ENCODE measurements around the gene SMC5. TPM values are rescaled to one million over a fixed set of nuclear protein-coding genes. Genes with fewer than 3 reads are reported as not detected.

The SMC5 gene
- polyA plus RNA-seq, 1 of the 3 experiments (the other 2 are of a cell fraction) = 5.3 TPM

DNA sequence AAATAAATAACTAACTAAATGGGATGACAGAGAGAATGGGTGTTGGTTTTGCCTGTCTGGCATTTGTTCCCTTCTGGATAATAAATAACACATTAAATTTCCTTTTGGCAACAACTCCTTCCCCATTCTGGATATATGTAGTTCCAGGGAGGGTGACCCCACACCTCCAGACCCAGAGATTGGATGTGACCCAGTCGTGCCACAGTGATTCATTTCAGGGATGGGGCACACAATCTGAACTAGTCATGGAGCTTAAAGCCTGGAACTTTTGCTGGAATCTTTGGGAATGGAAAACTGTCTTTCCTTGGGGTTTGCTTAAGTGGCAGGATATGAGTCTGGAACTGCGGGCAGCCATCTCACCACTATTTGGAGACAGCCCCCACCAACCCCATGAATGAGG, 144.4 kb downstream of the SMC5 start:
- ChIA-PET POLR2A (no interaction called here), CTCF (interaction anchor here (0.9 to 1.2 kb wide), 3 partner anchors 9 to 199 kb away, joined by 3 read pairs; no protein-coding TSS in a partner anchor)
- Histone ChIP-seq H3K4me2 (no peak overlapping the region), H3K4me3 (ENCODE audit: low read depth in 2 of 2, low read length in 1 of 2) (no peak overlapping the region), H3K79me2 (ENCODE audit: insufficient read depth) (peaks cover 69% of the 10 kb centered on the region), H3K27ac (ENCODE audit: low read depth in 2 of 2, low read length in 1 of 2) (no peak overlapping the region), H3K36me3 (replicated peaks in 1 of 2; ENCODE audit: control insufficient read depth in 1 of 2, insufficient read depth in 2 of 2, low read length in 1 of 2) (no peaks in the 10 kb centered on the region), H3K9me2 (no peaks in the 10 kb centered on the region), H4K20me1 (ENCODE audit: insufficient read depth) (peaks cover 49% of the 10 kb centered on the region; the same call in 1 of the 2 replicates), H3K4me1 (ENCODE audit: control insufficient read depth in 1 of 2, insufficient read depth in 2 of 2, low read depth in 1 of 2, low read length in 1 of 2) (peaks cover 14 to 24% of the 10 kb centered on the region in 2 experiments; a peak in 3 of 4 replicates), H3K9me3 (no peaks in the 10 kb centered on the region), H2AFZ (ENCODE audit: low read depth) (no peak overlapping the region), H3K27me3 (ENCODE audit: insufficient read depth) (no peaks in the 10 kb centered on the region), H3F3A (replicated peaks; ENCODE audit: insufficient read depth) (no peaks in the 10 kb centered on the region), H3K9ac (no peak overlapping the region)
- TF ChIP-seq TAF1 (IDR thresholded peaks at IDR 0.05; ENCODE audit: borderline replicate concordance, low read depth, low read length) = no peak
- TF ChIP-seq TEAD4 (IDR thresholded peaks at IDR 0.05; ENCODE audit: borderline replicate concordance, insufficient read depth) = no peak
- TF ChIP-seq GABPA (IDR thresholded peaks at IDR 0.05; ENCODE audit: low read depth) = no peak
- no peak for TF ChIP-seq POLR2AphosphoS5 (IDR thresholded peaks at IDR 0.05; ENCODE audit: low read depth, low read length)
- no peak for DNase-seq
- WGBS (ENCODE audit: low lambda C conversion rate) = 88% methylated on average over 1 of the region's 2 CpGs

DNA sequence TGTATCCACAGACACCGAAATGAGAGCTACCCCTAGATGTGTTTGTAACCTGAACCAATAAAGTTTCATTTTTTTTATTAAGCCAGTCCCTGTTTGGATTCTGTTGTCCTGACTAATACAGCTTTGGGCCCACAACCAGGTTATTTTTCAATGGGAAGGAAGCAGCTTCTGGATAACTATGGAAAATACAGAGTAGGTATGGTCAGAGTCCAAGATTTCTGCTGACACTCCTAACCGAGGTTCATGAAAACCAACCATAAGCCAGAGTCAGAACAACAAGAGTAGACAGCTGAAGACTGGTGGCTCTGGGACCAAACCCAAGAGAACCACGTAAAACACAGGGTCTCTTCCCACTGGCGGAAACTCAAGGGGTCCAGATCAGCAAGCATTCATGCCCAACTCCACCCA, 144.8 kb downstream of the SMC5 start:
- Histone ChIP-seq H3K9me2 (no peaks in the 10 kb centered on the region), H3K4me3 (ENCODE audit: low read depth in 2 of 2, low read length in 1 of 2) (no peak overlapping the region), H3K36me3 (replicated peaks in 1 of 2; ENCODE audit: control insufficient read depth in 1 of 2, insufficient read depth in 2 of 2, low read length in 1 of 2) (peaks cover 0 to 3% of the 10 kb centered on the region in 2 experiments), H3K27ac (ENCODE audit: low read depth in 2 of 2, low read length in 1 of 2) (no peak overlapping the region), H3K4me1 (ENCODE audit: control insufficient read depth in 1 of 2, insufficient read depth in 2 of 2, low read depth in 1 of 2, low read length in 1 of 2) (peaks cover 14 to 24% of the 10 kb centered on the region in 2 experiments; a peak in 3 of 4 replicates), H3K9me3 (no peaks in the 10 kb centered on the region), H4K20me1 (ENCODE audit: insufficient read depth) (peaks cover 51% of the 10 kb centered on the region; the same call in 1 of the 2 replicates), H3K4me2 (no peak overlapping the region), H2AFZ (ENCODE audit: low read depth) (no peak overlapping the region), H3K27me3 (ENCODE audit: insufficient read depth) (no peaks in the 10 kb centered on the region), H3F3A (replicated peaks; ENCODE audit: insufficient read depth) (no peaks in the 10 kb centered on the region), H3K9ac (no peak overlapping the region), H3K79me2 (ENCODE audit: insufficient read depth) (peaks cover 73% of the 10 kb centered on the region)
- ChIA-PET CTCF (interaction anchor here (1.1 kb wide), 1 partner anchor 8 kb away, joined by 3 read pairs; no protein-coding TSS in a partner anchor), POLR2A (no interaction called here)
- 88% methylated on average over 4 of the region's 4 CpGs for WGBS (ENCODE audit: low lambda C conversion rate)
- no peak for DNase-seq
- no peak for TF ChIP-seq EZH2phosphoT487 (IDR thresholded peaks at IDR 0.05; ENCODE audit: borderline replicate concordance, low read depth)
- no peak for TF ChIP-seq GABPA (IDR thresholded peaks at IDR 0.05; ENCODE audit: low read depth)
- TF ChIP-seq NRF1 (IDR thresholded peaks at IDR 0.05; ENCODE audit: low read depth, low read length) = no peak
- TF ChIP-seq FOXJ3 (CRISPR knock-in tag; IDR thresholded peaks at IDR 0.05) = no peak
- TF ChIP-seq RFX5 (IDR thresholded peaks at IDR 0.05; ENCODE audit: low read length) = no peak
- no peak for TF ChIP-seq TCF12 (IDR thresholded peaks at IDR 0.05)
- TF ChIP-seq TEAD4 (IDR thresholded peaks at IDR 0.05; ENCODE audit: borderline replicate concordance, insufficient read depth) = no peak
- no peak for TF ChIP-seq CHD2 (IDR thresholded peaks at IDR 0.05; ENCODE audit: low read length, partially characterized antibody)
- no peak for TF ChIP-seq MXI1 (IDR thresholded peaks at IDR 0.05; ENCODE audit: low read depth, low read length)
- TF ChIP-seq SIN3A (IDR thresholded peaks at IDR 0.05; ENCODE audit: borderline replicate concordance, low read depth, low read length) = no peak
- TF ChIP-seq, protein P1, sequence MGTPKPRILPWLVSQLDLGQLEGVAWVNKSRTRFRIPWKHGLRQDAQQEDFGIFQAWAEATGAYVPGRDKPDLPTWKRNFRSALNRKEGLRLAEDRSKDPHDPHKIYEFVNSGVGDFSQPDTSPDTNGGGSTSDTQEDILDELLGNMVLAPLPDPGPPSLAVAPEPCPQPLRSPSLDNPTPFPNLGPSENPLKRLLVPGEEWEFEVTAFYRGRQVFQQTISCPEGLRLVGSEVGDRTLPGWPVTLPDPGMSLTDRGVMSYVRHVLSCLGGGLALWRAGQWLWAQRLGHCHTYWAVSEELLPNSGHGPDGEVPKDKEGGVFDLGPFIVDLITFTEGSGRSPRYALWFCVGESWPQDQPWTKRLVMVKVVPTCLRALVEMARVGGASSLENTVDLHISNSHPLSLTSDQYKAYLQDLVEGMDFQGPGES (IDR thresholded peaks at IDR 0.05; ENCODE audit: low read depth, low read length) = no peak
- TF ChIP-seq RXRA (IDR thresholded peaks at IDR 0.05; ENCODE audit: borderline replicate concordance, low read depth) = no peak
- TF ChIP-seq, protein P2, sequence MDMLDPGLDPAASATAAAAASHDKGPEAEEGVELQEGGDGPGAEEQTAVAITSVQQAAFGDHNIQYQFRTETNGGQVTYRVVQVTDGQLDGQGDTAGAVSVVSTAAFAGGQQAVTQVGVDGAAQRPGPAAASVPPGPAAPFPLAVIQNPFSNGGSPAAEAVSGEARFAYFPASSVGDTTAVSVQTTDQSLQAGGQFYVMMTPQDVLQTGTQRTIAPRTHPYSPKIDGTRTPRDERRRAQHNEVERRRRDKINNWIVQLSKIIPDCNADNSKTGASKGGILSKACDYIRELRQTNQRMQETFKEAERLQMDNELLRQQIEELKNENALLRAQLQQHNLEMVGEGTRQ (IDR thresholded peaks at IDR 0.05; ENCODE audit: borderline replicate concordance, low read depth, low read length) = no peak
- TF ChIP-seq, protein P3, sequence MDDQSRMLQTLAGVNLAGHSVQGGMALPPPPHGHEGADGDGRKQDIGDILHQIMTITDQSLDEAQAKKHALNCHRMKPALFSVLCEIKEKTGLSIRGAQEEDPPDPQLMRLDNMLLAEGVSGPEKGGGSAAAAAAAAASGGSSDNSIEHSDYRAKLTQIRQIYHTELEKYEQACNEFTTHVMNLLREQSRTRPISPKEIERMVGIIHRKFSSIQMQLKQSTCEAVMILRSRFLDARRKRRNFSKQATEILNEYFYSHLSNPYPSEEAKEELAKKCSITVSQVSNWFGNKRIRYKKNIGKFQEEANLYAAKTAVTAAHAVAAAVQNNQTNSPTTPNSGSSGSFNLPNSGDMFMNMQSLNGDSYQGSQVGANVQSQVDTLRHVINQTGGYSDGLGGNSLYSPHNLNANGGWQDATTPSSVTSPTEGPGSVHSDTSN (IDR thresholded peaks at IDR 0.05) = no peak
- TF ChIP-seq RCOR1 (IDR thresholded peaks at IDR 0.05; ENCODE audit: low read length) = no peak
- no peak for TF ChIP-seq GATA2 (CRISPR knock-in tag; IDR thresholded peaks at IDR 0.05)
